Measurements from ENCODE around the gene FETUB. TPM values are rescaled to one million over a fixed set of nuclear protein-coding genes. Genes with fewer than 3 reads are reported as not detected.

Gene FETUB
- total and polyA plus RNA-seq, 12 donors = not detected

GRCh38 chr3:186670155-186670554, 30.0 kb downstream of the FETUB start:
- no peak overlapping the region for H3K27ac ChIP-seq
- no peaks in the 10 kb centered on the region for H3K36me3 ChIP-seq (replicated peaks in 1 of 2)
- no peaks in the 10 kb centered on the region for H3K27me3 ChIP-seq
- DNase-seq = no peak
- H3K9me3 ChIP-seq (replicated peaks in 1 of 3) = no peaks in the 10 kb centered on the region
- H3K4me1 ChIP-seq (replicated peaks in 1 of 2) = no peaks in the 10 kb centered on the region
- intact Hi-C loops (cut with DNase I) = no loop called here
- TF ChIP-seq POLR2A (IDR thresholded peaks at IDR 0.05) (no peak), CTCF (IDR thresholded peaks at IDR 0.05) (no peak)
- no peak overlapping the region for H3K4me3 ChIP-seq

GRCh38 chr3:186671051-186671450, 30.9 kb downstream of the FETUB start:
- H3K4me1 ChIP-seq (replicated peaks in 1 of 2) = no peaks in the 10 kb centered on the region
- H3K4me3 ChIP-seq = no peak overlapping the region
- no peak for TF ChIP-seq CTCF (IDR thresholded peaks at IDR 0.05)
- TF ChIP-seq POLR2A (IDR thresholded peaks at IDR 0.05) = no peak
- no peaks in the 10 kb centered on the region for H3K36me3 ChIP-seq (replicated peaks in 1 of 2)
- H3K27me3 ChIP-seq = peaks cover under 1% of the 10 kb centered on the region
- DNase-seq = no peak
- intact Hi-C loops (cut with DNase I) = no loop called here
- no peak overlapping the region for H3K27ac ChIP-seq
- WGBS, 4 donors = 80 to 95% (median 87%) methylated on average over 3 of the region's 3 CpGs
- H3K9me3 ChIP-seq (replicated peaks in 1 of 3) = no peaks in the 10 kb centered on the region

- H3K27me3 ChIP-seq = peaks cover 13% of the 10 kb centered on the region
- intact Hi-C loops (cut with DNase I) = no loop called here
- no peak for DNase-seq
- H3K4me3 ChIP-seq = no peak overlapping the region
- TF ChIP-seq POLR2A (IDR thresholded peaks at IDR 0.05) (no peak), CTCF (IDR thresholded peaks at IDR 0.05) (no peak)
- no peak overlapping the region for H3K27ac ChIP-seq
- no peaks in the 10 kb centered on the region for H3K4me1 ChIP-seq (replicated peaks in 1 of 2)
- H3K9me3 ChIP-seq (replicated peaks in 1 of 3) = no peaks in the 10 kb centered on the region
- no peaks in the 10 kb centered on the region for H3K36me3 ChIP-seq (replicated peaks in 1 of 2)
Observed at GRCh38 chr3:186678604-186679003, 38.4 kb downstream of the FETUB start.

- no peak overlapping the region for H3K4me3 ChIP-seq
- 53 to 62% (median 60%) methylated on average over 1 of the region's 1 CpG for WGBS, 4 donors
Observed at GRCh38 chr3:186679151-186679550, 39.0 kb downstream of the FETUB start.

More at GRCh38 chr3:186679151-186679550, 39.0 kb downstream of the FETUB start:
- Histone ChIP-seq H3K27me3 (peaks cover 13% of the 10 kb centered on the region), H3K36me3 (replicated peaks in 1 of 2) (no peaks in the 10 kb centered on the region), H3K4me1 (replicated peaks in 1 of 2) (no peaks in the 10 kb centered on the region), H3K9me3 (replicated peaks in 1 of 3) (no peaks in the 10 kb centered on the region), H3K27ac (no peak overlapping the region)
- TF ChIP-seq CTCF (IDR thresholded peaks at IDR 0.05) (no peak), POLR2A (IDR thresholded peaks at IDR 0.05) (no peak)
- DNase-seq = no peak
- intact Hi-C loops (cut with DNase I) = no loop called here

All from adrenal gland (tissue), 12 donors.